T-helper 9 cell (primary cell): ENCODE measurements around the gene SSBP3.
"Not testable (repeated sequence)": the region's sequence is repeated elsewhere in the genome, so short reads cannot be mapped to it uniquely, and the experiment has no call there.

Source experiments
- DNase-seq: peaks from one replicate; pipeline ENCODE4 v3.0.0-alpha.2; 2020

Gene SSBP3

GRCh38 chr1:54207896-54208295 lies 198.3 kb downstream of the SSBP3 start:
- not testable (repeated sequence) for DNase-seq

- no peak for DNase-seq
Observed at GRCh38 chr1:54207287-54207686, 198.9 kb downstream of the SSBP3 start.

GRCh38 chr1:54204199-54204598 lies 202.0 kb downstream of the SSBP3 start:
- no peak for DNase-seq

GRCh38 chr1:54200519-54200997 lies 205.6 kb downstream of the SSBP3 start:
- no peak for DNase-seq

- DNase-seq, result peak; percentile 80
Observed at GRCh38 chr1:54199765-54200518, 206.3 kb downstream of the SSBP3 start, which contains the start of the genes CYB5RL and MRPL37. Gene CYB5RL (minus strand): TSS chr1:54200030. CDS start chr1:54195616, 4,414 bp downstream. Gene MRPL37 (plus strand): TSS chr1:54200167. CDS start chr1:54200244, 77 bp downstream.

- DNase-seq, result no peak
Observed at GRCh38 chr1:54199151-54199764, 206.9 kb downstream of the SSBP3 start.

GRCh38 chr1:54193453-54193852 lies 212.7 kb downstream of the SSBP3 start:
- no peak for DNase-seq

GRCh38 chr1:54191525-54191924 lies 214.7 kb downstream of the SSBP3 start:
- no peak for DNase-seq

GRCh38 chr1:54190526-54190925 lies 215.7 kb downstream of the SSBP3 start:
- no peak for DNase-seq

- no peak for DNase-seq
Observed at GRCh38 chr1:54188291-54188690, 217.9 kb downstream of the SSBP3 start.

- no peak for DNase-seq
Observed at GRCh38 chr1:54186056-54186455, 220.1 kb downstream of the SSBP3 start.

GRCh38 chr1:54180701-54181360 lies 225.4 kb downstream of the SSBP3 start:
- DNase-seq, result no peak

GRCh38 chr1:54178296-54179070 lies 227.7 kb downstream of the SSBP3 start:
- DNase-seq, result no peak

- DNase-seq, result no peak
Observed at GRCh38 chr1:54177726-54178125, 228.5 kb downstream of the SSBP3 start.

- no peak for DNase-seq
Observed at GRCh38 chr1:54176621-54177327, 229.4 kb downstream of the SSBP3 start.
